Activated T-cell treated with anti-CD3 and anti-CD28 coated beads for 48 hours (primary cell): Measurements from ENCODE around the gene HACD3.
"Not testable (repeated sequence)": the region's sequence is repeated elsewhere in the genome, so short reads cannot be mapped to it uniquely, and the experiment has no call there.

Experiments used
- DNase-seq: peaks from one replicate; pipeline ENCODE4 v3.0.0-alpha.2; 2020; ENCODE audit warnings: low read depth

Gene HACD3

DNA sequence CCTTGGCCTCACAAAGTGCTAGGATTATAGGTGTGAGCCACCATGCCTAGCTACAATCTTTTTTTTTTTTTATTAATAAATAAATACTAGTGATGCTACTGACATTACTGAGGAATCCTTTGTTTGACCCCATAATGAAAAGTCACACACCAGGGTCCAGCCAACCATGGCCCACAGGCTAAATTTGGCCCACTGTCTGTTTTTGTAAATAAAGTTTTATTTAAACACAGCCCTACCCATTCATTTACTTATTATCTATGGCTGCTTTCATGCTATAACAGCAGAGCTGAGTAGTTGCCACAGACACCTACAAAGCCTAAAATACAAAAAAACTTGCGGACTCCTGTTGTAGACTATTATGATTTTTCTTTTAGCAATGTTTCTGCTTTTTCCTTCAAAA, 73.3 kb downstream of the HACD3 start:
- no peak for DNase-seq

DNA sequence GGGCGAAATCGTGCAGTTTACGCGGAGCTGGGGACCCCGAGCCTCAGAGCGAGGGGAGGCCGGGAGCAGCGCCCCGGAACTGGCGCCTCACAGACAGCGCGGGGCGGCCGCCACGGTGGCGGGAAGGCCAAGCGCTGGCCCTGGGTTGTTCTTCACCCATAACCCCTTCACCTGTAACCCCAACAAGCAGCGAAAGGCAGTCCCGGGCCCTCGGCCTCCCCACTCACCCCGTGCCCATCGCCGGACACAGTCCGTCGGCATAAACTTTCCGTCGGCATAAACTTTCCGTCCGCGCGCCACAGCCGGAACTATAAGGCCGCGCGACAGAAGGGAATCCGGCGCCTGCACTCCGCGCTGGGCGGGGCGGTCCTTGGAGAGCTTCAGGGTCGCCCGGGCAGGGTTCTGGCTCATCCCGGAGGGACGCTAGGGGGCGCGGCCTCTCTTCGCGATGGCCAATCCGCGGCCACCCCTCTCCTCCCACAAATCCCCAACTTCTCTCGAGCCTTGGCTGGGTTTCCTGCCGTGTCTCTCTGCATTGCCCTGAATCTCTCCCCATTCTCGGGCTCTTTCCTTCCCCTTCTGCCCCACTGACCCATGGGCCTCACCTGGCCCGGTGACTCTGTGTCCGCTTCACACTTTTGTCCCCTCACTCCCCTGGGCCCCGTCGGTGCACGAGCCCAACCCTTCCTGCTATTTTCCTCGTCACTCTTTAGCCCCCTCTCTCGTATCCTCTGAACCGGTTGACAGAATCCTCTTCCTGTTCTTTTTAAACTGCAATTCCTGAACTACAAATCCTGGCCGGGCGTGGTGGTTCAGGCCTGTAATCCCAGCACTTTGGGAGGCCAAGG, 80.8 kb downstream of the HACD3 start, which contains the start of gene INTS14:
INTS14 (minus strand) TSS at position 261 of the 848 bp plus-strand sequence. CDS start 3,751 bp downstream, outside the sequence.
- peak; percentile 96 for DNase-seq

DNA sequence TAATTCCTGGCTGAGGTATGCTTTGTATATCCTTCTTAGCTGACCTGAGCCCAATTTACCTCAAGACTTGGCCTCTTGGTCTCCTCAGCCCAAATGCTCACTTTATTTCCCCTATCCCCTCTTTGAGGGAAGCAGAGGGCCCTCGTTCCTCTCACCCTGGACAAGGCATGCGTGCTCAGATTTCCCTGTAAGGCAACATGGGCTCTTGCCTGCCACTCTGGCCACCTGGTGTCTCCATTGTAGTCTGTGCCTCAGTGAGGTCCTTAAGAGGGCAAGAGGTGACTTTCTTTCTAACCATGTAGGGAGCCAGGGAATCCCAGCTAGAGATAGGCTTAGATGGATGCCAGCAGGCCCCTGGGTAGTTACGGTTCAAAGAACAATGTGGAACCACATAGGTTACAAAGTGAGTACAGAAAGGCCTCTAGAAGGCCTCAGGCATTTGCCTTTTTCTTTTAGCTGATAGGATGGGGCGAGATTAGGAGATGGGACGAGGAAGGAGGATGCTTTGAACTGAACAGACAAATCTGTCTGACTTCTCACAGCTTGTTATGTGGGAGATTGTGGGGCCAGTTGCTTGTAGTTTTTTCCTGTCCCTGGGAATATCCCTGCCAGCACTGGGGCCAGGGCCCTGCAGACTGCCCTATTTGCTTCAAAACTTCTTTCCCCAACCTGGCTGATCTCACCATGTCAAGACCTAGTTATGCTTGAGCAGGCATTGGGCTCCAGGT, 81.8 kb downstream of the HACD3 start:
- no peak for DNase-seq

DNA sequence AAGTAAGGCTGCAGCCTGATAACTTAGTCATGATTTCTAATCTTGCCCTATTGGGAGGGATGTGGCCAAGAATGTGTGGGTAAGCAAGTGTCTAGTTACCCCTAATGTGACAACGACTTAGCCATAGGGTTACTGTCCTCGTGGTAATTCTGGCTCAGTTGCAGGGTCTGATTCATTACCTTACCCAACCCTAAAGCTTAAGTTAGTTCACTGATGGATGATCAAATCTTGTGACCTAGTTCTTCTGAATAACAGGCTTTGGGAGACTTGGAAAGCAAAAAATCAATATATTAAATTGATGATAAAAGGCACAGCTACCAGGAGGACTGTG, 82.3 kb downstream of the HACD3 start:
- DNase-seq: no peak

DNA sequence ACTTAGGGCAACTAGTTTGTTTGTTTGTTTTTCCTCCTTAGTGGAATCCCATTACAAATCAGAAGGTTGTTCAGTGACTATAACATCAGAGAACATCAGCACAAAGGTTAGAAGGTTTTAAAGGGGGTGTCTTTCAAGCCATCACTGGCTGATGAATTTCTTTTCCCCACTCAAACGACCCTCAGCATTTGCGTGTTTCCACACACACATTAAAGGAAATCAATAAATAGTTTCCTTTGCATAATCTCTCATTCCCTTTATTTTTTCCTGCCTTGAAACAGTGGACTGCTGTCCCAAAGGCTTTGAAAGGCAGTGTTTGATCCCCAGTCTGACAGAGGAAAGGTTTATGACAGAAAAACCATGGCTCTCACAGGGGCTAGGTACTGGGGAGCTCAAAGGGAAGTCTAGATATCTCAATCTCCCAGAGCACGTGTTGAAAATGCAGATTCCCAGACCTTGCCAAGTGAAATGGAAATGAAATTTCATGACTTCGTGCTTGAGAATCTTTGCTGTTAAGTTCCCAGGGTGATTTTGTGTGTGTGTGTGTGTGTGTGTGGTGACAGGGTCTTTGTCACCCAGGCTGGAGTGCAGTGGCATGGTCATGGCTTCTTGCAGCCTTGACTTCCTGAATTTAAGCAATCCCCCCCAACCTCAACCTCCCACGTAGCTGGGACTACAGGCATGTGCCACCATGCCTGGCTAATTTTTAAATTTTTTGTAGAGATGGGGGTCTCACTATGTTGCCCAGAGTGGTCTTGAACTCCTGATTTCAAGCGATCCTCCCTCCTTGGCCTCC, 82.9 kb downstream of the HACD3 start:
- no peak for DNase-seq

DNA sequence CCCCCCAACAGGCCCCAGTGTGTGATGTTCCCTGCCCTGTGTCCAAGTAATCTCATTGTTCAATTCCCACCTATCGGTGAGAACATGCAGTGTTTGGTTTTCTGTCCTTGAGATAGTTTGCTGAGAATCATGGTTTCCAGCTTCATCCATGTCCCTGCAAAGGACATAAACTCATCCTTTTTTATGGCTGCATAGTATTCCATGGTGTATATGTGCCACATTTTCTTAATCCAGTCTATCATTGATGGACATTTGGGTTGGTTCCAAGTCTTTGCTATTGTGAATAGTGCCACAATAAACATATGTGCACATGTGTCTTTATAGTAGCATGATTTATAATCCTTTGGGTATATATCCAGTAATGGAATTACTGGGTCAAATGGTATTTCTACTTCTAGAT, 85.6 kb downstream of the HACD3 start:
- DNase-seq: not testable (repeated sequence)

DNA sequence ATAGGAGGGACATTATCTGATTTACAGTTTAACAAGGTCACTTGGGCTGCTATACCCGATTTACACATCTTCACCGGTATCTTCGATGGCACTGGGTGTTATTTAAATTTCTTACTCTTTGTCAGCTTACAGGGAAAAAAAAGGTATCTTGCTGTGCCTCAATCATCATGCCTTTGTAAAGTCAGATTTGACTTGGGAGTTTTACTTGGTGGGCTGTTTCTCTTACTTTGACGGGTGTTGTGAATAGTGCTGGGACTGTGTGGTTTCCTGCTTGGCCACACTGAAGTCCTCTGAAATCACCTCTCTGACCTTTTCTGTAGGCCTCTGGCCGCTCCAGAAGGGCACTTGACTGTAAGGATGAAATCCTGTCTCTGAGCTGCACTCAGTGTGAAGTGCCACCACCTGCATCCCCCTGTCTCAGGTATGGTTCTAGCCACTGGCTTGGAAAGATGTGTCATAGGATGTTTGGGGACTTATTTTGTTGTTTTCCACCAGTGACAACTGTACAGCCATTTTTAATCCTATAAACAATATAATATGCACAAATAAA, 88.4 kb downstream of the HACD3 start:
- DNase-seq: no peak

DNA sequence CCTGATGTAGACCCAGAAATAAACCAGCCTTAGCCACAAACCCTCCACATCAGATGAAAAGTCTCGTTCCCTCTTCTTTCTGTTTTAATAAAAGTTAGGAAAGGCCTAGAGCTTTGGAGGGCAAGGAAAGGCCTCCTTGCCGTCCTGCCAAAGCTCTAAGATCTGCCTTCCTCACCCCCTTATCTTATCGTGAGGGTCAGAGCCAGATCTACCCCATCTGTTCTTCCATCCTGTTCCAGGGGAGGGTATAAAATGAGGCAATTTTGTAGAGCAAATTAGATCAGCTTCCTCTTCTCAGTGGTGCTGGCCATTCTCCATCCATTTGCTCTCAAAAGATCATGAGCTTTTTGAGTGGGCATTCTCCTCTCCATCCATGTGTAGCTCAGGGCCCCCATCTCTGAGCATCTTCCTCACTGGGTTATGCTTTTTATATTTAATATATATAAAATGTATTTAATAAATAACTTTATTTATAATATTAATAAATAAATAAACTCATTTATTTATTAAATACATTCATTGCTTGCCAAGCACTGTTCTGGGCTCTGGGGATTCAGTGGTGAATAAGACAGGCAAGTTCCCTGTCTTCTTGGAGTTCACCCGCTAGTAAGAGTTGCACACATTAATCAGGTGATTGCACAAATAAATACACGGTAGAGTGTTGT, 89.5 kb downstream of the HACD3 start:
- no peak for DNase-seq

DNA sequence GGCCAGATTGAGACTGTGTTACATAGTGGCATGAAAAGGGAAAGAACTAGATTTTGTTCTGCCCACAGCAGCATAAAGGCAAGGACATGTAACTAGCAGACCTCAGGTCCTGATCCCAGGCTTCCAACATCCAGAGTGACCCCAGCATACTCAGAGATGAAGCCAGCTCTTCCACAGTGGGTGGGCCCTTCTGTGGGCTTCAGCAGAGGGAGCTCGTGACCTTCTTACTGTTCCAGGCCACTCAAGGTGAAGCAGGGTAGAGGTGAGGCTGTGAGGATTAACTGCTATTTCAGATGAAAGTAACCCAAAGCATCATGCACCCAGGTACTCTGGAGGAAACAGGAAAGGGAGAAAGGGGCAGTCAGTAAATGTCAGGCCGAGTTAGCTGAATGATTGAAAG, 90.6 kb downstream of the HACD3 start:
- DNase-seq: no peak

DNA sequence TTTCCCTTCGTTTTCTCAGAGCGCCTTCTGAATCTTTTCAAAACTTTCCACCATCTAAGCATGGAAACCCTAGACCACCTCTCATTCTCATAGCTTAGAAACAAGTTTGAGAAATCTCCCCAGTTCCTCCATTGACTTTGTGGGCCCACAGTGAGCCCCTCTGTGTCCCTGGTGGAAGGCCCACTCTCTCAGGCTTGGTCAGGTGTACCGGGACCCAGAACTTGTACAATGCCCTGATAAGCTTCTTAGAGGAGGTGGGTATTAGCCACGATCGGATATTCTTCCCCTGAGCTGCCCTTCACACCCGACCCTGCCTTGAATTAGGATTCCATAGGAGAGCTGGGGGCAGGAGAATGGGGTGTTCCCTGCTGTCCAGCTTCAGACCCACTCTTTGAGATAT, 91.4 kb downstream of the HACD3 start, which contains the start of gene SLC24A1:
SLC24A1 (plus strand) TSS at position 301 of the 400 bp plus-strand sequence. CDS start 2,143 bp downstream, outside the sequence.
- DNase-seq: no peak

DNA sequence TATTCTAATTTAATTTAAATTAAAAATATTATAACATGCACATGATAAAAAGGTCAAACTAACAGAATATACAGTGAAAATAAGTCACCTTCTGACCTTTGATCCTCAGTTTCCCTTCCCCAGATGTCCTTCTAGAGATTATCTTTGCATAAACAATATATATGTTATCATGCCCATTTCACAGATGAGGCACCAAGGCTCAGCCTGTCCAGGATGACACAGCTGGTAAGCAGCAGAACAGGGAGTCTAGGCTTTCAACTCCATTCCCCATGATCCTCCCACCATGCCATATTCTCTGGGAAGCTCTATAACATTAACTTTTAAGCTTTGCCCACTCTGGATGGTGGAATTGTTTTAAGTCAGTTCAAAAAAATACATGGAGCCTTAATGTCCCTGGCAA, 92.8 kb downstream of the HACD3 start:
- no peak for DNase-seq

DNA sequence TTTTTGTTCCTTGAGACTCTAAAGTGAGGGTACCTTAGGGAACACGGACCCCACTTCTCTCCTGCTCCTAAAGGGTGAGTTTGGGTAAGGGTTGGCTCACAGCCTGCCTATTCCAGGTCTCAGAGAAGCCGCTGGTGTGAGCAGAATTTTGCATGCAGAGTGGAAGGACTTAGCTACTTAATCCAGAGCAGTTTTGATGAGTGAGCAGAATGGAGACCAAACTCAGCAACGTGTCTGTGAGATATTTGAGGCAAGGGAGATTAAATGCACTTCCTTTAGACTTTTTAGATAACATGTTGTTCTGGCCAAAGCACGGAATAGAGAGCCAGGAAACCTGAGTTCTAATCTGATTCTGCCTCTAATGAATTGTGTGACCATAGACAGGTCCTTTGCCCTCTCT, 96.6 kb downstream of the HACD3 start:
- DNase-seq: no peak
